CD4-positive, alpha-beta T cell (primary cell): ENCODE results near the gene C2CD5. TPM values are rescaled to one million over a fixed set of nuclear protein-coding genes. Genes with fewer than 3 reads are reported as not detected.
"Not testable (repeated sequence)": the region's sequence is repeated elsewhere in the genome, so short reads cannot be mapped to it uniquely, and the experiment has no call there.

Source experiments
- ATAC-seq: fragments of 200-7000 bp; cut with Tn5 transposase; one replicate; pipeline ENCODE4 v1.10.0; 2022; ENCODE audit warnings: mild to moderate bottlenecking; ENCODE audit not compliant: poor library complexity
- CTCF ChIA-PET: fragments of 350-600 bp; sonication (Branson Sonifier 250); formaldehyde crosslinking; loops from one replicate; lab custom pipeline; 2021; ENCODE audit warnings: antibody characterized with exemption, inconsistent platforms; lab: Charles Lee
- POLR2A ChIA-PET: fragments of 350-600 bp; sonication (Branson Sonifier 250); formaldehyde crosslinking; loops from one replicate; lab custom pipeline; 2021; ENCODE audit warnings: antibody characterized with exemption, inconsistent platforms; lab: Charles Lee
- DNase-seq, 14 experiments: peaks; one replicate each; pipeline ENCODE4 v3.0.0-alpha.2; 2013 to 2020; ENCODE audit warnings: mixed read lengths in 2 of 14
- H3K27ac ChIP-seq, 2 donors: one replicate each; pipeline versions ENCODE4 v1.5.1 to v1.7.0; 2013; ENCODE audit warnings: low read length in 2 of 2, low read depth in 1 of 2, mild to moderate bottlenecking in 1 of 2
- H3K27me3 ChIP-seq, 2 experiments: 1 replicate in 1 of 2; 2 replicates in 1 of 2; pipeline versions ENCODE4 v1.6.1 to v1.7.0; 2013; ENCODE audit warnings: low read length in 2 of 2, control low read depth in 1 of 2, mild to moderate bottlenecking in 1 of 2, moderate library complexity in 1 of 2; ENCODE audit not compliant: insufficient read depth in 2 of 2, control insufficient read depth in 1 of 2
- H3K36me3 ChIP-seq: one replicate; pipeline ENCODE4 v1.6.1; 2013; ENCODE audit warnings: low read length, control low read depth; ENCODE audit not compliant: insufficient read depth
- H3K4me1 ChIP-seq: one replicate; pipeline ENCODE4 v1.6.1; 2013; ENCODE audit warnings: low read length, control low read depth; ENCODE audit not compliant: insufficient read depth
- H3K4me3 ChIP-seq: one replicate; pipeline ENCODE4 v1.5.1; 2013; ENCODE audit warnings: mild to moderate bottlenecking, low read length, moderate library complexity
- H3K9me3 ChIP-seq, 2 experiments: 1 replicate in 1 of 2; 2 replicates in 1 of 2; pipeline versions ENCODE4 v1.6.1 to v1.7.0; 2013; ENCODE audit warnings: low read length in 2 of 2, mild to moderate bottlenecking in 2 of 2, control low read depth in 1 of 2, moderate library complexity in 1 of 2; ENCODE audit not compliant: control insufficient read depth in 1 of 2, insufficient read depth in 1 of 2
- H3K27ac Mint-ChIP-seq: one replicate; pipeline ENCODE4 v1.8.0; 2020; ENCODE audit warnings: mixed read lengths
- H3K27me3 Mint-ChIP-seq: one replicate; pipeline ENCODE4 v1.8.0; 2021; ENCODE audit warnings: mixed read lengths
- H3K36me3 Mint-ChIP-seq: one replicate; pipeline ENCODE4 v1.8.0; 2021; ENCODE audit warnings: low read depth, mixed read lengths
- H3K4me1 Mint-ChIP-seq: one replicate; pipeline ENCODE4 v1.8.0; 2021; ENCODE audit warnings: low read depth, mixed read lengths
- H3K4me3 Mint-ChIP-seq: one replicate; pipeline ENCODE4 v1.8.0; 2020; ENCODE audit warnings: mild to moderate bottlenecking, mixed read lengths
- H3K9me3 Mint-ChIP-seq: one replicate; pipeline ENCODE4 v1.8.0; 2020; ENCODE audit warnings: mixed read lengths
- CTCF ChIP-seq: fragments of 200-600 bp; IDR thresholded peaks from one replicate; pipeline ENCODE4 v1.8.0; 2022; ENCODE audit warnings: antibody characterized with exemption, mild to moderate bottlenecking
- intact Hi-C, 2 experiments: fragments of 100-400 bp; cut with DNase I in 1 of 2; cut with micrococcal nuclease in 1 of 2; formaldehyde crosslinking; loops; one replicate each; pipeline versions ENCODE4 v1.15.1 to v1.9.0; 2023 to 2025; cut with DNase I, micrococcal nuclease
- total RNA-seq, 174 experiments: library from RNA in 2 of 174; stranded (reverse) in 2 of 174; gene quantifications; one replicate each; pipeline ENCODE4 v1.2.3 and lab custom pipeline; 2021 to 2026

The C2CD5 gene
- total RNA-seq, 2 experiments from 2014 or later, result 21.8 to 23.2 TPM

- no peak overlapping the region for H3K27ac Mint-ChIP-seq
- intact Hi-C loops, result no loop called here
- ChIA-PET POLR2A (no interaction called here), CTCF (no interaction called here)
- H3K27me3 ChIP-seq, result no peaks in the 10 kb centered on the region
- H3K4me3 ChIP-seq, result no peak overlapping the region
- no peaks in the 10 kb centered on the region for H3K4me1 Mint-ChIP-seq
- H3K36me3 Mint-ChIP-seq, result peaks cover 33% of the 10 kb centered on the region
- H3K9me3 ChIP-seq, result no peaks in the 10 kb centered on the region
- H3K9me3 Mint-ChIP-seq, result no peaks in the 10 kb centered on the region
- no peak overlapping the region for H3K27ac ChIP-seq
- no peak for TF ChIP-seq CTCF
- no peak for DNase-seq
- H3K36me3 ChIP-seq, result peaks cover 22% of the 10 kb centered on the region
- no peaks in the 10 kb centered on the region for H3K27me3 Mint-ChIP-seq
- no peak for ATAC-seq
- no peak overlapping the region for H3K4me3 Mint-ChIP-seq
- H3K4me1 ChIP-seq, result no peaks in the 10 kb centered on the region
These were observed 90.8 kb downstream of the C2CD5 start for GRCh38 chr12:22453511-22453910.

- Mint-ChIP-seq H3K4me3 (no peak overlapping the region), H3K27me3 (no peaks in the 10 kb centered on the region), H3K27ac (no peak overlapping the region), H3K36me3 (peaks cover 16% of the 10 kb centered on the region), H3K9me3 (no peaks in the 10 kb centered on the region), H3K4me1 (peaks cover 6% of the 10 kb centered on the region)
- H3K4me1 ChIP-seq, result peaks cover 6% of the 10 kb centered on the region
- ChIA-PET CTCF (interaction anchor here (1.9 to 2.4 kb wide), 2 partner anchors 13 to 112 kb away, joined by 6 to 7 read pairs; no protein-coding TSS in a partner anchor), POLR2A (interaction anchor here (1.0 to 1.1 kb wide), 2 partner anchors 112 to 365 kb away, joined by 3 to 4 read pairs; no protein-coding TSS in a partner anchor)
- intact Hi-C loops, result loop anchor here (5.0 to 10.0 kb wide), 2 partner anchors 40 to 842 kb away; partner anchors contain the start of gene GYS2 (in 1 of the 2)
- peaks cover 7% of the 10 kb centered on the region for H3K36me3 ChIP-seq
- no peak for DNase-seq
- H3K27ac ChIP-seq, result no peak overlapping the region
- no peak overlapping the region for H3K4me3 ChIP-seq
- H3K9me3 ChIP-seq, result no peaks in the 10 kb centered on the region
- no peak for TF ChIP-seq CTCF
- no peak for ATAC-seq
- H3K27me3 ChIP-seq, result no peaks in the 10 kb centered on the region
These were observed 97.1 kb downstream of the C2CD5 start for GRCh38 chr12:22447223-22447622.

- POLR2A ChIA-PET, H3K36me3 Mint-ChIP-seq, ATAC-seq, H3K27me3 Mint-ChIP-seq, H3K27ac Mint-ChIP-seq, H3K9me3 ChIP-seq, H3K27me3 ChIP-seq, DNase-seq, H3K36me3 ChIP-seq, H3K4me1 Mint-ChIP-seq, H3K9me3 Mint-ChIP-seq, H3K4me1 ChIP-seq, H3K4me3 Mint-ChIP-seq, H3K4me3 ChIP-seq, H3K27ac ChIP-seq: not testable (repeated sequence)
- intact Hi-C loops, result loop anchor here (5.0 to 10.0 kb wide), 4 partner anchors 107 to 839 kb away; partner anchors contain the start of gene GYS2 (in 1 of the 2)
- CTCF ChIA-PET, result interaction anchor here (1.3 kb wide), 2 partner anchors 323 to 362 kb away, joined by 6 to 7 read pairs; no protein-coding TSS in a partner anchor
These were observed 100.1 kb downstream of the C2CD5 start for GRCh38 chr12:22444317-22444665.
